Measurements from ENCODE around the gene TMEM198. TPM values are rescaled to one million over a fixed set of nuclear protein-coding genes. Genes with fewer than 3 reads are reported as not detected.

The TMEM198 gene
- total and polyA plus RNA-seq, 2 experiments from 2014 or later, result 6.7 to 12.2 TPM

GRCh38 chr2:219595256-219595655 lies 51.4 kb downstream of the TMEM198 start:
- peak; percentile 72 to 79 for DNase-seq (ENCODE audit: low read depth in 1 of 2, low spot score in 1 of 2)
- Histone ChIP-seq H3K9me3 (ENCODE audit: low read depth) (no peaks in the 10 kb centered on the region), H3K27ac (peak overlapping the region; percentile 87), H3K27me3 (no peaks in the 10 kb centered on the region), H3K4me1 (ENCODE audit: low read depth) (peaks cover 24% of the 10 kb centered on the region), H3K36me3 (no peaks in the 10 kb centered on the region), H3K4me3 (no peak overlapping the region)
- TF ChIP-seq CTCF (IDR thresholded peaks at IDR 0.05; ENCODE audit: low read depth, low read length), result no peak

- Histone ChIP-seq H3K27ac (peak overlapping the region; percentile 87), H3K4me1 (ENCODE audit: low read depth) (peaks cover 24% of the 10 kb centered on the region), H3K9me3 (ENCODE audit: low read depth) (no peaks in the 10 kb centered on the region), H3K4me3 (peak overlapping the region; percentile 57), H3K36me3 (no peaks in the 10 kb centered on the region), H3K27me3 (no peaks in the 10 kb centered on the region)
- no peak for TF ChIP-seq CTCF (IDR thresholded peaks at IDR 0.05; ENCODE audit: low read depth, low read length)
- peak in 1 of 2 donors; percentile 42 for DNase-seq (ENCODE audit: low read depth in 1 of 2, low spot score in 1 of 2)
Measured at GRCh38 chr2:219596954-219597551, 53.2 kb downstream of the TMEM198 start.

- H3K4me3 ChIP-seq, result peak within 1 kb of the TSS; percentile 57
- no peaks in the 10 kb centered on the region for H3K27me3 ChIP-seq
- no peaks in the 10 kb centered on the region for H3K36me3 ChIP-seq
- peak within 1 kb of the TSS; percentile 87 for H3K27ac ChIP-seq
- no peaks in the 10 kb centered on the region for H3K9me3 ChIP-seq (ENCODE audit: low read depth)
- TF ChIP-seq CTCF (IDR thresholded peaks at IDR 0.05; ENCODE audit: low read depth, low read length), result no peak
- H3K4me1 ChIP-seq (ENCODE audit: low read depth), result peaks cover 24% of the 10 kb centered on the region
- peak; percentile 97 to 99 for DNase-seq (ENCODE audit: low read depth in 1 of 2, low spot score in 1 of 2)
Measured at GRCh38 chr2:219597552-219598307, 53.9 kb downstream of the TMEM198 start, which contains the start of gene STK11IP. STK11IP (plus strand) TSS chr2:219597857; CDS start chr2:219598120, 263 bp downstream.

- Histone ChIP-seq H3K4me3 (peak overlapping the region; percentile 57), H3K27me3 (no peaks in the 10 kb centered on the region), H3K27ac (peak overlapping the region; percentile 59), H3K4me1 (ENCODE audit: low read depth) (peaks cover 24% of the 10 kb centered on the region), H3K9me3 (ENCODE audit: low read depth) (no peaks in the 10 kb centered on the region), H3K36me3 (no peaks in the 10 kb centered on the region)
- peak in 1 of 2 donors; percentile 10 for DNase-seq (ENCODE audit: low read depth in 1 of 2, low spot score in 1 of 2)
- no peak for TF ChIP-seq CTCF (IDR thresholded peaks at IDR 0.05; ENCODE audit: low read depth, low read length)
Measured at GRCh38 chr2:219598308-219599078, 54.7 kb downstream of the TMEM198 start.

Other genes starting within 250 kb of the TMEM198 start
- gene PTPRN, start 234.6 kb upstream of the TMEM198 start, total RNA-seq, result 0.36 and 1.2 TPM in 2 replicates
- 0.22 and 1.4 TPM in 2 replicates for gene PTPRN, start 234.6 kb upstream of the TMEM198 start, polyA plus RNA-seq
- not detected in 2 replicates for gene RESP18, start 211.3 kb upstream of the TMEM198 start, total RNA-seq
- not detected in 2 replicates for gene RESP18, start 211.3 kb upstream of the TMEM198 start, polyA plus RNA-seq
- gene DNPEP, start 156.1 kb upstream of the TMEM198 start, total RNA-seq, result 67.2 and 70.4 TPM in 2 replicates
- gene DNPEP, start 156.1 kb upstream of the TMEM198 start, polyA plus RNA-seq, result 104 and 117 TPM in 2 replicates
- gene DES, start 125.7 kb upstream of the TMEM198 start, total RNA-seq, result 37.2 and 47.0 TPM in 2 replicates
- 17.5 and 20.4 TPM in 2 replicates for gene DES, start 125.7 kb upstream of the TMEM198 start, polyA plus RNA-seq
- gene SPEG, start 109.2 kb upstream of the TMEM198 start, total RNA-seq, result 275 and 292 TPM in 2 replicates
- 185 and 188 TPM in 2 replicates for gene SPEG, start 109.2 kb upstream of the TMEM198 start, polyA plus RNA-seq
- gene GMPPA, start 45.1 kb upstream of the TMEM198 start, total RNA-seq, result 35.0 and 45.5 TPM in 2 replicates
- gene GMPPA, start 45.1 kb upstream of the TMEM198 start, polyA plus RNA-seq, result 52.7 and 67.5 TPM in 2 replicates
- gene ASIC4, start 29.5 kb upstream of the TMEM198 start, total RNA-seq, result 6.4 and 9.5 TPM in 2 replicates
- 3.3 and 4.3 TPM in 2 replicates for gene ASIC4, start 29.5 kb upstream of the TMEM198 start, polyA plus RNA-seq
- 286 and 301 TPM in 2 replicates for gene CHPF, start 219 bp upstream of the TMEM198 start, total RNA-seq
- 208 and 218 TPM in 2 replicates for gene CHPF, start 219 bp upstream of the TMEM198 start, polyA plus RNA-seq
- gene OBSL1, start 27.5 kb downstream of the TMEM198 start, total RNA-seq, result 540 and 746 TPM in 2 replicates
- gene OBSL1, start 27.5 kb downstream of the TMEM198 start, polyA plus RNA-seq, result 276 and 302 TPM in 2 replicates
- 11.4 and 39.0 TPM in 2 replicates for gene INHA, start 28.3 kb downstream of the TMEM198 start, total RNA-seq
- gene INHA, start 28.3 kb downstream of the TMEM198 start, polyA plus RNA-seq, result 13.3 and 39.1 TPM in 2 replicates
- 17.8 and 22.4 TPM in 2 replicates for gene STK11IP, start 53.8 kb downstream of the TMEM198 start, total RNA-seq
- gene STK11IP, start 53.8 kb downstream of the TMEM198 start, polyA plus RNA-seq, result 24.4 and 26.3 TPM in 2 replicates
- 38.8 and 39.8 TPM in 2 replicates for gene SLC4A3, start 83.6 kb downstream of the TMEM198 start, total RNA-seq
- gene SLC4A3, start 83.6 kb downstream of the TMEM198 start, polyA plus RNA-seq, result 42.9 and 47.7 TPM in 2 replicates